COR-L47 (cell line): ENCODE results near the gene TGFBR1.
"Not testable (repeated sequence)": the region's sequence is repeated elsewhere in the genome, so short reads cannot be mapped to it uniquely, and the experiment has no call there.

Experiments
- DNase-seq: peaks from one replicate; lab custom pipeline; 2025; lab: John Stamatoyannopoulos, UW

Gene TGFBR1

GRCh38 chr9:99076030-99076429, 28.9 kb upstream of the TGFBR1 start:
- DNase-seq: no peak

DNA sequence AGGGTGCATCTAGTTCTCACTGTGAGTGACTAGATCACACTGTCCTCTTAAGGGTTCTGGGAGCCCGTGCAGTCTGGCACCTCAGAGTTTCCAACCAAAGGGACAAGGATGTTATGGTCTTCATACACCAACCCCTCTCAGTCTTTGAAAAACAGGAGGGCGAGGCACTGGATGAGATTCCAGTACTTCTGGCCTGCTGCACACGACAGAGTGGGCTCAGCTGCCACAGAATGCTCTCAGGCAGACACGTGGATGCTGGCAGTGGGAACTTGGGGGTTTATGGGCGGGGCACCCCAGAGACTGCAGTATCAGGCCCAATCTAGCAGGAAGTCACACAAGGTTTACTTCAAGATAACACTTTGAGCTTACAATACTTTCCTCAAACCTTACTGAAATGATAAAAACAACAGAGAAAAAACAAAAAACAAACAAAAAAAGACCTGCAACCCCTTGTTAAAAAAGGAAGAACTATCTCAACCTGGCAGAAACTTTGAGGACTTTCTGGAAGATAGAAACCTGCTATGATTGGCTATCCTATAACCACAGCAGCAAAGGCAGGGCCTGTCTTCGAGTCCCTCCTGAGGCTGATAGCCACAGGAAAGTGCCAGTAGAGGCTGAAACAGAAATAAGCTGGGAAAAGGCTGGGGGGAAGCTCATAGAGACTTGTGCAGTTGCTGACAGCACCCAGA, 28.3 kb upstream of the TGFBR1 start:
- no peak for DNase-seq

DNA sequence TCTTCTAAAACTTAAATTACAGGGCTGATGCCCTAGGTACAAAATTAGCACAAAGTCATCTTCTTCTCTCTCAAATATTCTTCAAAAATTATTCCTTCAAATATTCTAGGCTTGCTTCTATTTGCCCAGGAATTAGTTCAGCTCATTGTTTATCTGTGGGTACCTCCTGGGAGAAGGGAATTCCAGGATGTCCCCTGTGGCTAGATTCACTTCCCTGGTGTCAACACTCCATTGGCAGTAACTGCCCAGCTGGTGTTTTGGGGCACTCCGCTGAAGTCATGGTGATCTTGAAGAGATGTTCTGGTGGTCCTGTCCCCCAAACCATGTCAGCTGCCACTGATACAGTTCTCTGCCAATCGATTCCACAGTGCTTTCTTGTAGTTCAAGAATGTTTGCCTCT, 26.2 kb upstream of the TGFBR1 start:
- DNase-seq: no peak

GRCh38 chr9:99079542-99079941, 25.4 kb upstream of the TGFBR1 start:
- DNase-seq: no peak

DNA sequence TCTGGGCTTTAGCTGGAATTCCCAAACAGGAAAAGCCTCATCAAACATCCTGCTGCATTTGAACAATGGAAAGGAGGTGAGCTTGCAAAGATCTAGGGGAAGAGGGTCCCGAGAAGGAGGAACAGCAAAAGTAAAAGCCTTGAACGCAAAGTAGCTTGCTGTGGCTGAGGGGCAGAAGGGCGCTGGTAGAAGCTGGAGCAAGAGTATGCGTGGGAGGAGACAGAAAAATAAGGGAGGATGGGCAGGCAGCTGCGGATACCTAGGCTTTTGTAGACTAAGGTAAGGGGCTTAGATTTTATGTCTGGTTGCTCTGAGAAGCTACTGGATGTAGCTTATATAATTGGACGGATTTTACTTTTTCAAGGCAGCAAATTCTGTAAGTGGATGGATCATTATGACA, 21.9 kb upstream of the TGFBR1 start:
- no peak for DNase-seq

DNA sequence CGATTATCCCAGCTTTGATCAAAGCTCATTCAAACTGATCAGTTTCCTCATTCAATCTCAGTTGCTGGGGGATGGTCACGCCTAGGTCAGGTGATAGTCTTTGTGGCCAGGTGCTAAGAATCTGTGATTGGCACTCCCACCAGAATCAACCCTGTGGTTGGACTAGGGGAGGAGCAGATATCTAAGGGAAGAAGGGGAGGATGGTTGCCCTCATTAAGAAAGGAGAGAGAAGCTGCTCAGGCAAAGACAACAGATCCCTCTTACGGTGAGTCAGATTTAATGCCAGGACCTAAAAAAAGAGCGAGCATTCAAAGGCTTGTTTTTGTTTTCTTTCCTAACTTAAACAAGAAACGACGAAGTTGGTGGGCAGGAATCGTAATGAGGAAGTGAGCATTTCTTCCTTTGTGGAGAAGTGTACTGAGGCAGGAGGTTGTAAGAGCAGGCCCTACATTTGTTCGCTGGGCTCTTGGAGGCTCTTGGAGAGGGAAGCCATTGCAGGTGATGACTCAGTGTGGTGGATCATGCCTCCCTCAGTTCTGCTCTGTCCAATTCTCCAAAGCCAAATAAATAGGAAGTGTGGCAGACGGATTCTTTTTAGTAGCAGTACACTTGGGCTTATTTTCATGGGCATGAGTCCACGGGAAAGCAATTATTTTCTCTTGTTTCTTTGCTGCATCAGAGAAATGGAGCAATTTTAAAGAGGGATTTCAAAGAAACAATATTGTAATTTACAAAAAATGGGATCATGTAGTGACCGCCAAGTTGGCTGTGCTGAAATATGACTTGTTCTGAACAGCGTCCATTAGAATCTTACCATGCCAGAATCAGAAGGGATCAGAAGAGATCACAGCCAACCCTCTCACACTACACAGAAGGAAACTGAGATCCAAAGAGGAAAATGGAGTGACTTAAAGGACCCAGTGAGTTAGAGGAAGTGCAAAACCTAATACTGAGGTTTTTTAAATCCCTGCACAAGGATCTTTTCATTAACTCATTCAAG, 18.7 kb upstream of the TGFBR1 start:
- no peak for DNase-seq

- DNase-seq: no peak
Measured at GRCh38 chr9:99087462-99087861, 17.5 kb upstream of the TGFBR1 start.

DNA sequence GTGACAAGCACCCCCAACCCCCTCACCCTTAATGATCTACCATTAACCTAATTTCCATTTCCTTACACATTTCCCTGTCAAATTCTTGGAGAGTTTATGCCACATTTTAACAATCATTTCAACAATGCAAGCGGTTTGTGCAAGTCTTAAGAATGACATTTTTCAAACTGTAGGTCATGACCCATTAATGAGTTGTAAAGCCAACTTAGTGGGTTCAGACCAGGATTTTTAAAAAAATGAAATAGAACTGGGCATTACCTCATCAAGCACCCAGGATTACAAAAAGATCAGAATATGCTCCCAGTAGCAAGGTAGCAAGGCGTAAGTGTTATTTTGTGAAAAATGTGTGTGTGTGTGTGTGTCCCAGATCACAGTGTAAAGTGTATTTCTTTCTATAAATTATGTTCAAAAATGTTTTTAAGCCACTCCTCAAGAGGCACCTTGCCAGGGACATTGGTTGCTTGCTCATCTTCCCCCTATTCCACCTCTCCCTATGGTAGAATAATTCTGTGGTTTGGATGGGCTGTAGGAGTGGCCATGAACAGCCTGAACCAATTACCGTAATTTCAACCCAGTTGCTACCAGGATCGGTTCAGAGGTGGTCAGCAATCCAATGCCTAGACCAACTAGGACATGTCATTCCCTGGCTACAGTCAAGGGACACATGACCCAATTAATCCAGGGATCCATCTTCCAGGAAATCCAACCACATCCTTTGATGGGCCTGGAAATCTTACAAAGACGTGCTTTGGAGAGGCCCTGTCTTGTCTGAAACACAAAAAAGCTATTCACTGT, 14.4 kb upstream of the TGFBR1 start:
- DNase-seq: no peak

DNA sequence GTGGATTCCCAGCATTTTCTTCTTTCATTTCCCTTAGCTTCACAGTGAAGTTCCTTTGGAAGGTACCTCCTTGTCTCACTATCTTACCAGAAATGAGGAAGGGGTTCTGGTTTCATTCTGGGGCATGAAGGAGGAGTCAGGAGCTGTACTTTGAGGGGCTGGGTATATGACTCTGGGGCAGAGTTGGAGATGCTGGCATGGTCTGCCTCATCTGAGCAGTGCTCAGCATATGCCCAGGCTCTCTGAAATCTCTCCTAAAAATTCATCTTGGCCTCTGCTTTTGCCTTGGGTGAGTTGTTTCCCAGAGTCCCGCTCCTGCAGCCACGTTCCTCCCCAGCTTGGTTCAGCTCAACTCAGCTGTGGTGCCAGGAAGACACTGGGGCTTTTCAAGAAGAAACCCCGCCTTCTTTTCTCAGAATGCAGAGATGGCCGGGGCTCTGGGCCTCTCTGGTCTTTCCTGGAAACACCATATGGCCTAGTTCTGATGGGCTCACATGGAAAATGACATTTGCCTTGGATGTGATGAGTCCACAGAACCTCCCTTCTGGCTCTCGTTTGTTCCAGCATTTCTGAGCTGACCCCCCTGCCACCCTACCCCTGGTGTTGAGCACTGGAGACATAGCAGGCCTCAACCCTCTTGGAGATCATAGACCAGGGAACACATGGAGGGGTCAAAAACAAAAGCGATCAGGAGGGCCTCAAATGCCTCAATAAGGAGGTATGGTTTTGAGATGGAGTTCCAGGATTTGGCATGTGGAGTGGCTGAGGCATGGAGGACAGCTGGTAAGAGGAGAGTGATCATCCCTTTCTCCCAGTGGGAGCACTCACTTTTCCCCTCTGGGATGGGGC, 12.0 kb upstream of the TGFBR1 start:
- no peak for DNase-seq

DNA sequence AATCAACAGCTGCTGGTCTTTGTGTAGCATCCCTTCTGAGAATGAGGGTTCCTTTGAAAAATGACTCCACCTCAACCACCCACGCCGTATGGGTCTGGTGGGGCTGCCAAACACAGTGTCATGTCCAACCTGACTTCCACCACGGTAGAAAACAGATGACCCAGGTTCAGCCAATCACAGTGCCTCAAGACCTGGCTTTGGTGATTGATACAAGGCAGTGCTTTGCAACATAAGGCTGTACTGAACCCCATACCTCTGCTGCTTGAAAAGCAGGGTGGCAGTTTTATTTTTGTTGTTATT, 11.5 kb upstream of the TGFBR1 start:
- no peak for DNase-seq

DNA sequence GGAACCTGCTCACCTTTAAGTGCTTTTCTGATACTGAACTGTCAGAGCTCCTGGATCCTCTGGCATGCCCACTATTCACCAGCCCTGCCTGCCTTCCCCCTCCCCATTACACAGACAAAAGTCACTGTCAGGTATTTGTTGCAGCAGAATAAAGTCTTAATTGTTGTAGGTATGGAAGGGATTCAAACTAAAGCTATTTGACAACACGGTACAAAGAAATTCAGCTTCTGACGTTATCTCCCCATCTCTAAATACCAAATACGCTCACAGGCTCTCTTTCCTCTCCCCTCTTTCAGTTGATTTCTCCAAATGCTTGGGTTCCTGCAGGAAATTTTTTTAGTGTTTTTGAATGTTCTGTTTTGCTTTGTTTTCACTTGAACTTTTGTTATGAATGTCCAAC, 9.3 kb upstream of the TGFBR1 start:
- DNase-seq: no peak

DNA sequence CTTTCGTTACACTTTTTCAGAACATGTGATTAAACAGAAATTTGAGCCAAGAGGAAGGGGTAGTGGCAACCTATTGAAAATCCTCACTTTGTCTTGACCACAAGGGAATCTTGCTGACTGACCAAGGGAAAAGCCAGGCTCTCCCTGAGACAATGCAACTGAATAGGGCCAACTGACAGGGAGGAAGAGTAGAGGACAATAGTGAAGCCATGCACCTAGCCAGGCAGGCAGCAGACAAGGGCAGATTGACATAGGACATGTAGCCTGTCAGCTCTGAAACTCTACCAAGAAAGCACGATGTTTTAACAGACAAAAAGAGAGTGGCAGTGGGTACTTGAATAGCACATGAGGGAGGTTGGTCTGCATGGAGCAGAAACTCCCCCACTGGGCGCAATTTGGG, 8.5 kb upstream of the TGFBR1 start:
- DNase-seq: no peak

GRCh38 chr9:99099806-99100585, 4.9 kb upstream of the TGFBR1 start:
- not testable (repeated sequence) for DNase-seq

GRCh38 chr9:99101271-99101670, 3.6 kb upstream of the TGFBR1 start:
- no peak for DNase-seq

- DNase-seq: no peak
Measured at GRCh38 chr9:99101812-99102211, 3.1 kb upstream of the TGFBR1 start.

DNA sequence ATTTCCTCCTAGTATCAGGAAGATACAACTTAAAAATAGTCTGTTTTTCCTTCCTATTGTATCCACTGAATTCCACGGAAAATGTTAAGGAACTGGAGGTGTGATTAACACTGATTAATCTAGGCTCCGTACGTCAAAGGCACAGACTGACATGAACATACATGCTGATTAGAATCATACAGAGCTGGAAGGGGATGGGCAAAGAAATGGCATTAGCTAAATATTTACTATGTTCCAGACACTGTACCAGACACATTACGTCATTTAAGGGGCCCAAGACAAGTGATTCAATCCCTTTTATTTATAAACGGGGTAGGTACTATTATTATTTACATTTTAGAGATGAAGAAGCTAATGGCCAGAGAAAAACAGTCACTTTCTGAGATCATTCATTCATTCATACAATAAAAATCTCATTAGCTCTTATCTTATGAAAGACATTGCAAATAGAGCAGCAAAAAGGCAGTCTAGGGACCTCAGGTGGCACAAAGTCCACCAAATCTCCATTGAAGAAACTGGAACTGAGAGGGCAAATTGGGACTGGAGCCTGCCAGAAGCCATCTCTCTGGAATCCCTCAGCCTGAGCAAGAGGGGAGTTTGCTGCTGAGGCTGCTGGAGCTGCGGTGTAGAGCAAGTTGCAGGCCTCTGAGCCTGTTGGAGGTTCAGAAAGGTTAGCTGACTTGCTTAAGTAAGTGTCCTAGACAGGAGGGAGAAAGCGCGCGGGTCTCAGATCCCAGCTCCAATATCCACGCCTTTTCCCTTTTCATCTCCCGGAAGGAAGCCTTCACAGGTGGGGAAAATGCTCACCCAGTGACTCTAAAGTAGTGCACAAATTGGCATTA, 1.6 kb upstream of the TGFBR1 start:
- DNase-seq: no peak

DNA sequence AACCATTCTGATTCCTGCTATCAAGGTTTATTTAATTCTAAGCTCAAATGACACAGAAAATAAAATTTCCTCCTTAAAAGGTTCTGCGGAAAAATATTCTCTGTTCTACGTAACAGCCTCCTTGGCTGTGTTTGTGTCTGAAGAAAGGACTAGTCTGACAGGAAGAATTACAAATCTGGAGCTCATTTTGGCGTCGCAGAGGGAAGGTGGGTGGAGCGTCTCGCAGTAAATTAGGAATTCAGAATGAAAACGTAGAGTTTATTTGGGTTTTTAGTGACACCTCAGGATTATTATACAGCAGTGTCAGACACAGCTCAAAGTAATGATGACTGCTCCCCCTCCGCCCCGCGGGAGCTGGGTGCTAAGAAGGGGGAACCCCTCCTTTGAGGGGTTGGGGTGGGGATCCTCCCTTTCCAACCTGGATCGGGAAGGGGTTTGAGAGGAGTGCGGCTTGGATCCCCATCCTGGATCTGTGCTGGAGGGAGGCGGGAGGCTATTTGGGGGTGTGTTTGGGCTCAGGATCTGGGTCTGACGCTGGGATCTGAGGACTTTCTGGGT, 933 bp upstream of the TGFBR1 start:
- no peak for DNase-seq

DNA sequence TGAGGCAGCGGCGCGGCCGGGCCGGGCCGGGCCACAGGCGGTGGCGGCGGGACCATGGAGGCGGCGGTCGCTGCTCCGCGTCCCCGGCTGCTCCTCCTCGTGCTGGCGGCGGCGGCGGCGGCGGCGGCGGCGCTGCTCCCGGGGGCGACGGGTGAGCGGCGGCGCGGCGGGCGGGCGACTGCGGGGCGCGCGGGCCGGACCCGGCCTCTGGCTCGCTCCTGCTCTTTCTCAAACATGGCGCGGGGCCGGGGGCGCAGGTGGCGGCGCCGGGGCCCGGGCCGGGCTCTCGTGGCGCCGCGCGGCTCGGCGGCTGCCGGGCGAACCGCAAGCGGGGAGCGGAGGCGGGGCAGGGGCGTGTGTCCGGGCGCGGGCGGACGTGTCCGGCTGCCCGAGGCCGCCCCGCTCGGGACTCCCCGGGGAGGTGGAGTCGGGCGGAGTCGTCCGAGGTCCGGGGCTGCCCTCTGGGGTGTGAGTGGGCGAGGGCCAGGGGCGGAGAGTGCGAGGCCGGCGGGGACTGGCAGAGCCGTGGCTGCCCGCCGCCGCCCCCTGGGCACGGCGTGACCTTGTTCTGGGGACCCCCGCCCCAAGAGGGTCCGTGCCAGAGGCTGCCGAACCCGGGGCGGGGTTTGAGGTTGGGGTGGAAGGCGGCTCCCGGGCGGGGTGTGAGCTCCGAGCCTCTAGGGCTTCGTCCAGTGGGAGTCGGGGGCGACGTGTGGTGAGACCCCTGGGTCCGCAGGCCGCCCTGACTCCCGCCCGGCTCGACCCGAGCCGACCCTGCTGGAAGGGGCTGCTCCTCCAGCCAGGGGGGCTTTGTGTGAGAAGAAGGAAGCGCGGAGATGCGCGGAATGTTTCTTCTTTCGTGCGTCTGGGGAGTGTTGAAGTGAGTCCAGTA, 485 bp downstream of the TGFBR1 start:
- DNase-seq: peak; percentile 40

DNA sequence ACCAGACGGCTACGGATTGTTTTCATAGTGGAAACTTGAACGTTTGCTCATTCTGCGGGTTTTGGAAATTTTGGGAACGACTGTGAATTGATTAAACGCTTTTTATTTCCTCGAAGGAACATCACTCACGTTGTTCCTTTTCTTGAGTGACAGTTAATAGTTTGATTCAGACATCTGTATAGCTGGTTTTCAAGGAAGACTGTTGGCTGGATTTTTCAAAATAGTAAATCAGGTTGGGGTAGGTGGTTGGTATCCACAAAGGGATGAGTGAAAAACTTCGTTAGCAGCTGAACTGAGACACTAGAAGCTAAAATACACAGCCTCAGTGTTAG, 1.1 kb downstream of the TGFBR1 start:
- DNase-seq: no peak
